GM12865 (cell line): ENCODE measurements around the gene KCNC1.

ENCODE experiments used
- DNase-seq: peaks from one replicate; pipeline ENCODE4 v3.0.0; 2010; ENCODE audit warnings: low read depth
- H3K4me3 ChIP-seq: 2 replicates; pipeline ENCODE4 v1.5.1; 2011; ENCODE audit warnings: mild to moderate bottlenecking, low read depth, low read length, control low read depth
- CTCF ChIP-seq: IDR thresholded peaks from 2 replicates; pipeline ENCODE4 v1.5.1; 2011; ENCODE audit warnings: low read length, control low read depth, low read depth, inconsistent platforms; ENCODE audit not compliant: insufficient read depth; ENCODE audit errors: missing control alignments

Gene KCNC1

GRCh38 chr11:17828311-17828751 lies 93.8 kb downstream of the KCNC1 start:
- no peak for TF ChIP-seq CTCF
- DNase-seq = no peak

GRCh38 chr11:17831228-17831627 lies 96.6 kb downstream of the KCNC1 start:
- TF ChIP-seq CTCF = no peak
- H3K4me3 ChIP-seq = no peak overlapping the region
- DNase-seq = no peak

More at GRCh38 chr11:17828311-17828751, 93.8 kb downstream of the KCNC1 start:
- H3K4me3 ChIP-seq = no peak overlapping the region

- no peak overlapping the region for H3K4me3 ChIP-seq
- TF ChIP-seq CTCF = no peak
- DNase-seq = no peak
These were observed 97.3 kb downstream of the KCNC1 start for GRCh38 chr11:17831883-17832282.
